ENCODE measurements around the gene CHD9.

Gene CHD9

GRCh38 chr16:53126390-53126789, 71.6 kb downstream of the CHD9 start:
- H3K9me3 ChIP-seq (ENCODE audit: control insufficient read depth, insufficient read depth, low read depth, low read length), result no peaks in the 10 kb centered on the region
- CTCF ChIA-PET, result no interaction called here
- H3K4me3 ChIP-seq (ENCODE audit: low read depth, low read length), result no peak overlapping the region
- TF ChIP-seq ZNF704 (tag by site-specific recombination; IDR thresholded peaks at IDR 0.05) (no peak), ZNF366 (tag by site-specific recombination; conservative IDR thresholded peaks at IDR 0.05) (0 out of 2 replicates have a peak, but pooled peaks have one; percentile 22)
- TF ChIP-seq, protein P1, sequence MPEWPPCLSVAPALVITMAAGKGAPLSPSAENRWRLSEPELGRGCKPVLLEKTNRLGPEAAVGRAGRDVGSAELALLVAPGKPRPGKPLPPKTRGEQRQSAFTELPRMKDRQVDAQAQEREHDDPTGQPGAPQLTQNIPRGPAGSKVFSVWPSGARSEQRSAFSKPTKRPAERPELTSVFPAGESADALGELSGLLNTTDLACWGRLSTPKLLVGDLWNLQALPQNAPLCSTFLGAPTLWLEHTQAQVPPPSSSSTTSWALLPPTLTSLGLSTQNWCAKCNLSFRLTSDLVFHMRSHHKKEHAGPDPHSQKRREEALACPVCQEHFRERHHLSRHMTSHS (tag by site-specific recombination; IDR thresholded peaks at IDR 0.05), result no peak
- no peak overlapping the region for H3K27ac ChIP-seq (ENCODE audit: extremely low read depth, low read depth, low read length)
- no peaks in the 10 kb centered on the region for H3K4me1 ChIP-seq (ENCODE audit: control insufficient read depth, insufficient read depth, low read length)
- no peaks in the 10 kb centered on the region for H3K36me3 ChIP-seq (ENCODE audit: control insufficient read depth in 2 of 2, insufficient read depth in 1 of 2, low read length in 2 of 2)
- POLR2A ChIA-PET, result no interaction called here

- TF ChIP-seq, protein P2, sequence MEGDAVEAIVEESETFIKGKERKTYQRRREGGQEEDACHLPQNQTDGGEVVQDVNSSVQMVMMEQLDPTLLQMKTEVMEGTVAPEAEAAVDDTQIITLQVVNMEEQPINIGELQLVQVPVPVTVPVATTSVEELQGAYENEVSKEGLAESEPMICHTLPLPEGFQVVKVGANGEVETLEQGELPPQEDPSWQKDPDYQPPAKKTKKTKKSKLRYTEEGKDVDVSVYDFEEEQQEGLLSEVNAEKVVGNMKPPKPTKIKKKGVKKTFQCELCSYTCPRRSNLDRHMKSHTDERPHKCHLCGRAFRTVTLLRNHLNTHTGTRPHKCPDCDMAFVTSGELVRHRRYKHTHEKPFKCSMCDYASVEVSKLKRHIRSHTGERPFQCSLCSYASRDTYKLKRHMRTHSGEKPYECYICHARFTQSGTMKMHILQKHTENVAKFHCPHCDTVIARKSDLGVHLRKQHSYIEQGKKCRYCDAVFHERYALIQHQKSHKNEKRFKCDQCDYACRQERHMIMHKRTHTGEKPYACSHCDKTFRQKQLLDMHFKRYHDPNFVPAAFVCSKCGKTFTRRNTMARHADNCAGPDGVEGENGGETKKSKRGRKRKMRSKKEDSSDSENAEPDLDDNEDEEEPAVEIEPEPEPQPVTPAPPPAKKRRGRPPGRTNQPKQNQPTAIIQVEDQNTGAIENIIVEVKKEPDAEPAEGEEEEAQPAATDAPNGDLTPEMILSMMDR (tag by site-specific recombination; IDR thresholded peaks at IDR 0.05), result 0 out of 2 replicates have a peak, but pooled peaks have one; percentile 6
- TF ChIP-seq HIC1 (tag by site-specific recombination; IDR thresholded peaks at IDR 0.05) (no peak), GLI2 (tag by site-specific recombination; IDR thresholded peaks at IDR 0.05; ENCODE audit: borderline replicate concordance, low read depth) (no peak), ZNF768 (tag by site-specific recombination; IDR thresholded peaks at IDR 0.05) (0 out of 2 replicates have a peak, but pooled peaks have one; percentile 15), ZNF558 (tag by site-specific recombination; IDR thresholded peaks at IDR 0.05) (no peak), ELK4 (IDR thresholded peaks at IDR 0.05; ENCODE audit: borderline replicate concordance, low read depth, low read length) (no peak), SCRT2 (tag by site-specific recombination; IDR thresholded peaks at IDR 0.05) (0 out of 2 replicates have a peak, but pooled peaks have one; percentile 41), ZNF664 (tag by site-specific recombination; IDR thresholded peaks at IDR 0.05) (peak; percentile 82), ZEB2 (tag by site-specific recombination; IDR thresholded peaks at IDR 0.05) (no peak), ZNF433 (tag by site-specific recombination; IDR thresholded peaks at IDR 0.05; ENCODE audit: low read depth) (no peak)
- Histone ChIP-seq H3K4me3 (ENCODE audit: low read depth, low read length) (peak overlapping the region; percentile 79), H3K27ac (ENCODE audit: extremely low read depth, low read depth, low read length) (peak overlapping the region; percentile 62; the same call in 1 of the 2 replicates), H3K9me3 (ENCODE audit: control insufficient read depth, insufficient read depth, low read depth, low read length) (no peaks in the 10 kb centered on the region), H3K4me1 (ENCODE audit: control insufficient read depth, insufficient read depth, low read length) (no peaks in the 10 kb centered on the region), H3K36me3 (ENCODE audit: control insufficient read depth in 2 of 2, insufficient read depth in 1 of 2, low read length in 2 of 2) (no peaks in the 10 kb centered on the region)
- ChIA-PET CTCF (interaction anchor here (0.5 to 1.5 kb wide), 5 partner anchors 27 to 86 kb away, joined by 3 to 4 read pairs (median 4); no protein-coding TSS in a partner anchor), POLR2A (interaction anchor here (1.3 to 1.5 kb wide), 2 partner anchors 30 to 75 kb away, joined by 6 to 7 read pairs; partner anchors contain the start of gene CHD9)
These were observed 74.7 kb downstream of the CHD9 start for GRCh38 chr16:53129281-53130158.

Measured in HEK293 (cell line).